Ishikawa (cell line): ENCODE measurements around the gene SLC9A7.

ENCODE experiments used
- CEBPB ChIP-seq: IDR thresholded peaks from 2 replicates; pipeline ENCODE4 v1.6.1; 2012
- CREB1 ChIP-seq: IDR thresholded peaks from 2 replicates; pipeline ENCODE4 v1.6.1; 2012; ENCODE audit warnings: low read depth
- EGR1 ChIP-seq: IDR thresholded peaks from 2 replicates; pipeline ENCODE4 v1.6.1; 2012
- EP300 ChIP-seq: IDR thresholded peaks from 2 replicates; pipeline ENCODE4 v1.6.1; 2012; ENCODE audit warnings: borderline replicate concordance
- FOXM1 ChIP-seq: IDR thresholded peaks from 2 replicates; pipeline ENCODE4 v1.6.1; 2012; ENCODE audit warnings: low read depth, borderline replicate concordance
- MAX ChIP-seq: IDR thresholded peaks from 2 replicates; pipeline ENCODE4 v1.6.1; 2012
- NFIC ChIP-seq: IDR thresholded peaks from 2 replicates; pipeline ENCODE4 v1.6.1; 2012
- RAD21 ChIP-seq: IDR thresholded peaks from 2 replicates; pipeline ENCODE4 v1.6.1; 2012; ENCODE audit warnings: low read depth
- REST ChIP-seq: IDR thresholded peaks from 2 replicates; pipeline ENCODE4 v1.6.1; 2012; ENCODE audit warnings: low read depth, mild to moderate bottlenecking
- TAF1 ChIP-seq: IDR thresholded peaks from 2 replicates; pipeline ENCODE4 v1.6.1; 2012; ENCODE audit warnings: low read depth, mild to moderate bottlenecking
- TCF12 ChIP-seq: IDR thresholded peaks from 2 replicates; pipeline ENCODE4 v1.6.1; 2012; ENCODE audit warnings: low read depth
- TEAD4 ChIP-seq: IDR thresholded peaks from 2 replicates; pipeline ENCODE4 v1.6.1; 2012
- USF1 ChIP-seq: IDR thresholded peaks from 2 replicates; pipeline ENCODE4 v1.6.1; 2012
- YY1 ChIP-seq: IDR thresholded peaks from 2 replicates; pipeline ENCODE4 v1.6.1; 2012; ENCODE audit warnings: low read depth
- ZBTB7A ChIP-seq: IDR thresholded peaks from 2 replicates; pipeline ENCODE4 v1.6.1; 2012; ENCODE audit warnings: low read depth

SLC9A7 gene

GRCh38 chrX:46571423-46572339 lies 187.2 kb downstream of the SLC9A7 start:
- no peak for TF ChIP-seq FOXM1
- TF ChIP-seq NFIC = no peak
- TF ChIP-seq CREB1 = no peak
- no peak for TF ChIP-seq REST

- TF ChIP-seq CEBPB (no peak), USF1 (no peak), CREB1 (no peak), YY1 (no peak), MAX (no peak), TCF12 (no peak), EP300 (no peak), TAF1 (no peak), NFIC (no peak), FOXM1 (no peak), ZBTB7A (no peak), RAD21 (no peak), TEAD4 (no peak), EGR1 (no peak), REST (no peak)
Measured at GRCh38 chrX:46569621-46570020, 189.3 kb downstream of the SLC9A7 start.

- TF ChIP-seq TEAD4 (no peak), RAD21 (no peak), CREB1 (no peak), YY1 (no peak), TAF1 (no peak)
Measured at GRCh38 chrX:46567388-46567787, 191.5 kb downstream of the SLC9A7 start.

GRCh38 chrX:46561824-46562657 lies 196.9 kb downstream of the SLC9A7 start:
- no peak for TF ChIP-seq TAF1
- no peak for TF ChIP-seq USF1

GRCh38 chrX:46559062-46559461 lies 199.9 kb downstream of the SLC9A7 start:
- TF ChIP-seq RAD21 (no peak), YY1 (no peak), EGR1 (no peak), CEBPB (no peak), FOXM1 (no peak), TCF12 (no peak), MAX (no peak), USF1 (no peak), EP300 (no peak)
